Neural crest cell (in vitro differentiated cells): Measurements from ENCODE around the gene LYRM1. TPM values are rescaled to one million over a fixed set of nuclear protein-coding genes. Genes with fewer than 3 reads are reported as not detected.

Source experiments
- DNase-seq: peaks from one replicate; pipeline ENCODE4 v3.0.0; 2021; ENCODE audit warnings: low read depth, mixed read lengths, low spot score
- H3K27ac Mint-ChIP-seq: one replicate; pipeline ENCODE4 v1.8.0; 2021; ENCODE audit warnings: mild to moderate bottlenecking, mixed read lengths; ENCODE audit not compliant: unreplicated experiment
- H3K27me3 Mint-ChIP-seq: 2 replicates; pipeline ENCODE4 v1.8.0; 2021; ENCODE audit warnings: low read depth, mild to moderate bottlenecking, mixed read lengths
- H3K36me3 Mint-ChIP-seq: 2 replicates; pipeline ENCODE4 v1.8.0; 2021; ENCODE audit warnings: low read depth, mild to moderate bottlenecking, mixed read lengths
- H3K4me1 Mint-ChIP-seq: 2 replicates; pipeline ENCODE4 v1.8.0; 2021; ENCODE audit warnings: mixed read lengths
- H3K4me3 Mint-ChIP-seq: one replicate; pipeline ENCODE4 v1.8.0; 2021; ENCODE audit warnings: mild to moderate bottlenecking, mixed read lengths
- H3K9me3 Mint-ChIP-seq: 2 replicates; pipeline ENCODE4 v1.8.0; 2021; ENCODE audit warnings: mixed read lengths
- CTCF ChIP-seq: fragments of 200-600 bp; sonication (generic); conservative IDR thresholded peaks from 2 replicates; pipeline ENCODE4 v1.5.0; 2021; ENCODE audit warnings: antibody characterized with exemption, mild to moderate bottlenecking
- total RNA-seq: library from RNA; stranded (reverse); gene quantifications from 2 replicates; pipeline ENCODE4 v1.2.1, GENCODE V29; 2021

LYRM1 gene
- total RNA-seq, 1 donor from 2014 or later = 20.4 TPM

GRCh38 chr16:20930365-20930690 is 29.8 kb downstream of the LYRM1 start:
- Mint-ChIP-seq H3K4me3 (no peak overlapping the region), H3K36me3 (peaks cover 3% of the 10 kb centered on the region), H3K4me1 (peaks cover 5% of the 10 kb centered on the region), H3K27me3 (no peaks in the 10 kb centered on the region), H3K9me3 (no peaks in the 10 kb centered on the region), H3K27ac (no peak overlapping the region)
- no peak for DNase-seq
- no peak for TF ChIP-seq CTCF

- no peak for DNase-seq
- Mint-ChIP-seq H3K27ac (no peak overlapping the region), H3K36me3 (no peaks in the 10 kb centered on the region), H3K27me3 (no peaks in the 10 kb centered on the region), H3K4me1 (peaks cover 5% of the 10 kb centered on the region), H3K9me3 (no peaks in the 10 kb centered on the region), H3K4me3 (no peak overlapping the region)
- TF ChIP-seq CTCF = no peak
Measured at GRCh38 chr16:20931066-20931600, 30.6 kb downstream of the LYRM1 start.

GRCh38 chr16:20933589-20933988 is 33.0 kb downstream of the LYRM1 start:
- Mint-ChIP-seq H3K27ac (no peak overlapping the region), H3K9me3 (no peaks in the 10 kb centered on the region), H3K4me3 (no peak overlapping the region), H3K27me3 (no peaks in the 10 kb centered on the region), H3K36me3 (no peaks in the 10 kb centered on the region), H3K4me1 (peaks cover 5% of the 10 kb centered on the region)
- DNase-seq = no peak
- TF ChIP-seq CTCF = no peak

- Mint-ChIP-seq H3K27me3 (no peaks in the 10 kb centered on the region), H3K36me3 (no peaks in the 10 kb centered on the region), H3K4me3 (no peak overlapping the region), H3K9me3 (no peaks in the 10 kb centered on the region), H3K4me1 (no peaks in the 10 kb centered on the region), H3K27ac (no peak overlapping the region)
- no peak for DNase-seq
- TF ChIP-seq CTCF = no peak
Measured at GRCh38 chr16:20937736-20938135, 37.2 kb downstream of the LYRM1 start.

GRCh38 chr16:20938426-20938825 is 37.9 kb downstream of the LYRM1 start:
- DNase-seq = no peak
- H3K4me3 Mint-ChIP-seq = no peak overlapping the region
- H3K27ac Mint-ChIP-seq = peak overlapping the region; percentile 27
- TF ChIP-seq CTCF = no peak
- no peaks in the 10 kb centered on the region for H3K4me1 Mint-ChIP-seq
- H3K9me3 Mint-ChIP-seq = no peaks in the 10 kb centered on the region
- H3K27me3 Mint-ChIP-seq = no peaks in the 10 kb centered on the region
- no peaks in the 10 kb centered on the region for H3K36me3 Mint-ChIP-seq

- Mint-ChIP-seq H3K27me3 (no peaks in the 10 kb centered on the region), H3K4me3 (no peak overlapping the region), H3K36me3 (no peaks in the 10 kb centered on the region), H3K4me1 (no peaks in the 10 kb centered on the region), H3K27ac (no peak overlapping the region), H3K9me3 (no peaks in the 10 kb centered on the region)
- DNase-seq = no peak
- TF ChIP-seq CTCF = no peak
Measured at GRCh38 chr16:20939611-20940010, 39.0 kb downstream of the LYRM1 start.
